ENCODE results near the gene SECTM1.

SECTM1 gene

DNA sequence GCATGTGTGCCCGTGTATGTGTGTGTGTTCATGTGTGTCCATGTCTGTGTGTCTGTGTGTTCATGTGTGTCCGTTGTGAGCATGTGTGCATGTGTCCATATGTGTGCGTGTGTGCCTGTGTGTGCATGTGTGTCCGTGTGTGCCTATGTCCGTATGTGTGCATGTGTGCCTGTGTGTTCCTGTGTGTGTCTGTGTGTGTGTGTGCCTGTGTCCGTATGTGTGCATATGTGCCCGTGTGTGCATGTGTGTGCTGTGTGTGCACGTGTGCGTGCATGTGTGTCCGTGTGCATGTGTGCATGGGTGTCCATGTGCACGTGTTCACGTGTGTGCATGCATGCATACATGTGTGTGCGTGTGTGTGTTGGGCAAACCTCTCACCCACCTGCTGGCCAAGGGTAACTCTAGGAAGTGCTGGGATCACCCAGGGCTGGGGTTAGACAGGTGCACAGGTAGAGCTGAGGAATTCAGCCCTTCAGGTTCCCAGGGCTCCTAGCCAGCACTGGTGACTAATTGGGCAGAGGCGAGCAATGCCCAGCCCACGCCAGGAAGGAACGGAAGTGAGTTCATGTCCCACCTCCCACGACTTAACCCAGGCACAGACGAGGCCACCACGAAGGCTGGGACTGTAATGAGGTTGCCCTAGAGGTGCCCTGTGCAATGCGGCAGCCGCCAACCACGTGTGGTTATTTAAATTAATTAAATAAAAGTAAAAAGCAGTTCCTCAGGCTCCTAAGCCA, 51.9 kb downstream of the SECTM1 start:
- no peak overlapping the region for H3K4me3 Mint-ChIP-seq
- H3K27ac Mint-ChIP-seq, result no peak overlapping the region
- no peaks in the 10 kb centered on the region for H3K36me3 Mint-ChIP-seq (ENCODE audit: low read depth)

DNA sequence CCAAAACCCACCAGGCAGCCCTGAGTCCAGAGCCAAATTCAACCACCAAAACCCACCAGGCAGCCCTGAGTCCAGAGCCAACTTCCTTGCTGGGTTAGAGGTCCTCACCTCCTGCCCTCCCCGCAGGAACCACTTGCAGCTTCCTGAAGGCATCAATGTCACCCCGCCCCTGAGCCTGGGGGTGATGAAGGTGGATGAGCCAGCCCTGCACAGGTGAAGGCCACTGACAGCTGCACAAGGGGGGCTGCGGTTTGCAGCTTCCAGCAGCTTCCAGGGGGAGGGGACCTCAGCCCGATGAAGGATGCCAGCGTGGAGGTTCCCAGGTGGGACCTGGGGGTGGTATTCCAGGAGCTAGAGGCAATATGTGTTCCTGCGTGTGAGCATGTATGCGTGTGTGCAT, 52.5 kb downstream of the SECTM1 start:
- H3K27ac Mint-ChIP-seq, result no peak overlapping the region
- peaks cover 28% of the 10 kb centered on the region for H3K4me1 Mint-ChIP-seq (ENCODE audit: low read depth)
- no peak overlapping the region for H3K4me3 Mint-ChIP-seq
- H3K27me3 Mint-ChIP-seq, result no peaks in the 10 kb centered on the region
- H3K9me3 Mint-ChIP-seq, result no peaks in the 10 kb centered on the region
- H3K36me3 Mint-ChIP-seq (ENCODE audit: low read depth), result no peaks in the 10 kb centered on the region

More for the DNA sequence above, 51.9 kb downstream of the SECTM1 start:
- no peaks in the 10 kb centered on the region for H3K9me3 Mint-ChIP-seq
- H3K4me1 Mint-ChIP-seq (ENCODE audit: low read depth), result peaks cover 28% of the 10 kb centered on the region
- no peaks in the 10 kb centered on the region for H3K27me3 Mint-ChIP-seq

GRCh38 chr17:82280537-82280936, 53.0 kb downstream of the SECTM1 start:
- H3K36me3 Mint-ChIP-seq (ENCODE audit: low read depth), result no peaks in the 10 kb centered on the region
- H3K9me3 Mint-ChIP-seq, result no peaks in the 10 kb centered on the region
- H3K4me1 Mint-ChIP-seq (ENCODE audit: low read depth), result peaks cover 28% of the 10 kb centered on the region
- no peaks in the 10 kb centered on the region for H3K27me3 Mint-ChIP-seq
- H3K27ac Mint-ChIP-seq, result no peak overlapping the region
- no peak overlapping the region for H3K4me3 Mint-ChIP-seq

DNA sequence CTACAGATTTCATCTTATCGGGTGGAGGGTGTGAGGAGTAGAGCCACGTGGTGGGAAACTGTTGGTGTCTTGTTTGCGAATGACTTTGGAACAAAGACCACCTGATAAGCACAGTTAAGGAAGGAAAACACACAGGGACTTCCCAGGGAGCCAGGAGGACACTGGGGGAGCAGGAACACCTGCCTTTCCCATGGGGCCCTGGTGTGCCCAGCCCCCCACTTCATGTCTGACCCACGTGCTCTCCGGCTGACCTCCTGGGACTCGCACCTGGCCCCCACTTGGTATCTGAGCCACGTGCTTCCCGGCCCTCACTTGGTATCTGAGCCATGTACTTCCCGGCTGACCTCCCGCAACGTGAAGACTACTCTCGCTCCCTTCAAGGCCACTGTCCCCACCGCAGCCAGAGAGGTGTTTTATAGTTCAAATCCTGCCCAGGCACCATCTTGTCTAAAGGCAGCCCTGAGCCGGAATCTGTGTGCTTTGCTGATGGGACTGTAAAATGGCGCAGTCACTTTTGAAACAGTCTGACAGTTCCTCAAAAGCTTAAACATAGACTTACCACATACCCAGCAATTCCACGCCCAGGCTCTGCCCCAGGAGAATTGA, 54.7 kb downstream of the SECTM1 start:
- H3K4me3 Mint-ChIP-seq, result no peak overlapping the region

GRCh38 chr17:82278308-82278707, 55.3 kb downstream of the SECTM1 start:
- Mint-ChIP-seq H3K4me3 (no peak overlapping the region), H3K27ac (no peak overlapping the region), H3K4me1 (ENCODE audit: low read depth) (peaks cover 25% of the 10 kb centered on the region), H3K36me3 (ENCODE audit: low read depth) (no peaks in the 10 kb centered on the region), H3K27me3 (no peaks in the 10 kb centered on the region), H3K9me3 (no peaks in the 10 kb centered on the region)

More for the DNA sequence above, 54.7 kb downstream of the SECTM1 start:
- Mint-ChIP-seq H3K27me3 (no peaks in the 10 kb centered on the region), H3K27ac (no peak overlapping the region), H3K9me3 (no peaks in the 10 kb centered on the region), H3K4me1 (ENCODE audit: low read depth) (peaks cover 29% of the 10 kb centered on the region), H3K36me3 (ENCODE audit: low read depth) (no peaks in the 10 kb centered on the region)

GRCh38 chr17:82277851-82278250, 55.7 kb downstream of the SECTM1 start:
- peaks cover 21% of the 10 kb centered on the region for H3K4me1 Mint-ChIP-seq (ENCODE audit: low read depth)
- H3K27ac Mint-ChIP-seq, result no peak overlapping the region
- no peaks in the 10 kb centered on the region for H3K36me3 Mint-ChIP-seq (ENCODE audit: low read depth)
- H3K27me3 Mint-ChIP-seq, result no peaks in the 10 kb centered on the region
- no peaks in the 10 kb centered on the region for H3K9me3 Mint-ChIP-seq
- no peak overlapping the region for H3K4me3 Mint-ChIP-seq

GRCh38 chr17:82276938-82277337, 56.6 kb downstream of the SECTM1 start:
- Mint-ChIP-seq H3K4me1 (ENCODE audit: low read depth) (peaks cover 18% of the 10 kb centered on the region), H3K9me3 (no peaks in the 10 kb centered on the region), H3K27ac (peak overlapping the region; percentile 8)

GRCh38 chr17:82275326-82275725, 58.2 kb downstream of the SECTM1 start:
- no peaks in the 10 kb centered on the region for H3K9me3 Mint-ChIP-seq
- H3K27ac Mint-ChIP-seq, result no peak overlapping the region
- peaks cover 23% of the 10 kb centered on the region for H3K36me3 Mint-ChIP-seq (ENCODE audit: low read depth)
- H3K4me3 Mint-ChIP-seq, result no peak overlapping the region
- peaks cover 26% of the 10 kb centered on the region for H3K4me1 Mint-ChIP-seq (ENCODE audit: low read depth)
- no peaks in the 10 kb centered on the region for H3K27me3 Mint-ChIP-seq

More at GRCh38 chr17:82276938-82277337, 56.6 kb downstream of the SECTM1 start:
- no peak overlapping the region for H3K4me3 Mint-ChIP-seq
- H3K27me3 Mint-ChIP-seq, result no peaks in the 10 kb centered on the region
- peaks cover 7% of the 10 kb centered on the region for H3K36me3 Mint-ChIP-seq (ENCODE audit: low read depth)

- Mint-ChIP-seq H3K36me3 (ENCODE audit: low read depth) (peaks cover 31% of the 10 kb centered on the region), H3K4me3 (peak overlapping the region; percentile 87), H3K27me3 (no peaks in the 10 kb centered on the region), H3K4me1 (ENCODE audit: low read depth) (peaks cover 36% of the 10 kb centered on the region), H3K27ac (no peak overlapping the region), H3K9me3 (no peaks in the 10 kb centered on the region)
These were observed 59.2 kb downstream of the SECTM1 start for GRCh38 chr17:82274134-82275020.

DNA sequence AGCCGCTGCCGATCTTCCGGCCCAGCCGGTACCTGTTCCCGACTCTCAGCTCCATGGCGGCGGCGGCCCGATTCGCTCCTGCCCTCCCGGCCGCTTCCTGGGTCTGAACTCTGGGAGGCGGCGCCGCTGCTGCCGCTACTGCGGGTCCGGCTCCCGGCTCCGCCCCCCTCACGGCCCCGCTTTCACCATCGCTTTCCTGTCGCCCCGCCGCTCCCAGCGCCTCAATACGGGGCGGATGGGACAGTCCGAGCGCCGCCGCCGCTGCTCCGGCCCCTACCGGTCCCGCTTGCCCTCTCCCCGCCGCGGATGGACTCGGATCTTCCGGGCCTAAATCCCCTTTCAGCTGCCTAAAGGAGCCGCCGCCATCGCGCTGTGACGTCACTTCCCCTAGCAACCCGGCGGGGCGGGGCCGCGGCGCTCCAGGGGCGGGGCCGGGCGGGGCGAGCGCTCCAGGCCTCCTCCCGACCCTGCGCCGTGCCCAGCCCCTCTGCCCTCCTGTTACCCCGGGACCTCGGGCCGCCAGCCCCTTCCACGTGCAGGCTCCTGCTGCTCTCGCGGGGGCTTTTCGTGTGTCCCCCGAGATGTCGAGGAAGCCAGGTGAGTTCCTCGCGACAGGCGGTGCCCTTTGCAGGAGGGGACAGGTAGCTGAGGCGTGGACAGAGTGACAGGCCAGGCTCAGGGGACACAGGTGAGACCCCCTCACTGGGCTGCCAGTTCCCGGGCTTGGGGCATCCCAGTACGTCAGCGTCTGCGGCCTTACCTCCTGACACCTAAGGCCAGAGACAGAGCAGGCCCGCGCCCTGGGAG, 60.0 kb downstream of the SECTM1 start, which contains the start of gene CSNK1D:
Gene CSNK1D, minus strand, starts transcription at position 374 of the 807 bp plus-strand sequence. Its CDS starts 319 bp downstream, at position 55.
- H3K36me3 Mint-ChIP-seq (ENCODE audit: low read depth), result peaks cover 40% of the 10 kb centered on the region

GRCh38 chr17:82272495-82273326, 60.9 kb downstream of the SECTM1 start:
- Mint-ChIP-seq H3K9me3 (no peaks in the 10 kb centered on the region), H3K4me3 (peak overlapping the region; percentile 91), H3K27me3 (no peaks in the 10 kb centered on the region), H3K36me3 (ENCODE audit: low read depth) (peaks cover 46% of the 10 kb centered on the region), H3K27ac (peak overlapping the region; percentile 92), H3K4me1 (ENCODE audit: low read depth) (peaks cover 53% of the 10 kb centered on the region)

More for the DNA sequence above, 60.0 kb downstream of the SECTM1 start, which contains the start of gene CSNK1D:
- Mint-ChIP-seq H3K27ac (peak within 1 kb of the TSS; percentile 99), H3K4me3 (peak within 1 kb of the TSS; percentile 91), H3K27me3 (no peaks in the 10 kb centered on the region), H3K4me1 (ENCODE audit: low read depth) (peaks cover 44% of the 10 kb centered on the region), H3K9me3 (no peaks in the 10 kb centered on the region)

- peak overlapping the region; percentile 91 for H3K4me3 Mint-ChIP-seq
- H3K9me3 Mint-ChIP-seq, result no peaks in the 10 kb centered on the region
- peak overlapping the region; percentile 92 for H3K27ac Mint-ChIP-seq
- H3K4me1 Mint-ChIP-seq (ENCODE audit: low read depth), result peaks cover 64% of the 10 kb centered on the region
- H3K36me3 Mint-ChIP-seq (ENCODE audit: low read depth), result peaks cover 56% of the 10 kb centered on the region
- no peaks in the 10 kb centered on the region for H3K27me3 Mint-ChIP-seq
These were observed 62.2 kb downstream of the SECTM1 start for GRCh38 chr17:82271401-82271800.

Data from stimulated activated naive CD8-positive, alpha-beta T cell treated with anti-CD3 and anti-CD28 coated beads, Interleukin-15, Interleukin-2, amounts not matched to agents 100 ng/mL and 50 ng/mL, for 24 hours (primary cell).